PC-3 (cell line): ENCODE measurements around the gene DLST. TPM values are rescaled to one million over a fixed set of nuclear protein-coding genes. Genes with fewer than 3 reads are reported as not detected.
A peak's percentile ranks its signal among the peaks of the same experiment; 100 is the strongest.

Experiments
- ATAC-seq: fragments of 200-7000 bp; cut with Tn5 transposase; 2 replicates; pipeline ENCODE4 v1.9.1; 2020; ENCODE audit warnings: mild to moderate bottlenecking, moderate library complexity
- BruUV-seq: library from RNA; stranded (reverse); fragments of 400-500 nt; replicated peaks from 2 replicates; lab custom pipeline; 2021; lab: Mats Ljungman, UMichigan
- CTCF ChIA-PET: fragments of 300-600 bp; sonication (Branson Sonifier 250); formaldehyde crosslinking; loops from one replicate; lab custom pipeline; 2022; ENCODE audit warnings: antibody characterized with exemption; lab: Charles Lee
- POLR2A ChIA-PET: fragments of 300-600 bp; sonication (Branson Sonifier 250); formaldehyde crosslinking; loops from one replicate; lab custom pipeline; 2022; ENCODE audit warnings: antibody characterized with exemption; ENCODE audit not compliant: unreplicated experiment; lab: Charles Lee
- DNase-seq: peaks from one replicate; pipeline ENCODE4 v3.0.0-alpha.2; 2015
- H2AFZ ChIP-seq: fragments of 300-600 bp; sonication (generic); 2 replicates; pipeline ENCODE4 v1.6.0; 2016; ENCODE audit warnings: antibody characterized with exemption, low read length
- H3F3A ChIP-seq: fragments of 300-600 bp; sonication (generic); one replicate; pipeline ENCODE4 v1.6.0; 2017; ENCODE audit warnings: antibody characterized with exemption, low read length, control low read depth, mild to moderate bottlenecking; ENCODE audit not compliant: unreplicated experiment
- H3K27ac ChIP-seq: fragments of 300-600 bp; sonication (generic); 2 replicates; pipeline ENCODE4 v1.5.1; 2016; ENCODE audit warnings: mild to moderate bottlenecking, low read length
- H3K27me3 ChIP-seq: fragments of 300-600 bp; sonication (generic); 2 replicates; pipeline ENCODE4 v1.6.1; 2016; ENCODE audit warnings: low read length, mixed read lengths
- H3K36me3 ChIP-seq: fragments of 300-600 bp; sonication (generic); 2 replicates; pipeline ENCODE4 v1.6.1; 2016; ENCODE audit warnings: low read depth, mixed run types, low read length, mixed read lengths
- H3K4me1 ChIP-seq: fragments of 300-600 bp; sonication (generic); 2 replicates; pipeline ENCODE4 v1.5.1; 2016; ENCODE audit warnings: low read length; ENCODE audit not compliant: insufficient read depth
- H3K4me2 ChIP-seq: fragments of 300-600 bp; sonication (generic); 2 replicates; pipeline ENCODE4 v1.6.0; 2016; ENCODE audit warnings: low read length
- H3K4me3 ChIP-seq: fragments of 300-600 bp; sonication (generic); 2 replicates; pipeline ENCODE4 v1.5.1; 2016; ENCODE audit warnings: mild to moderate bottlenecking, low read length, mixed read lengths
- H3K79me2 ChIP-seq: fragments of 300-600 bp; sonication (generic); 2 replicates; pipeline ENCODE4 v1.6.1; 2017; ENCODE audit warnings: low read length, mixed read lengths
- H3K9ac ChIP-seq: fragments of 300-600 bp; sonication (generic); 2 replicates; pipeline ENCODE4 v1.6.0; 2016; ENCODE audit warnings: mild to moderate bottlenecking, low read length
- H3K9me2 ChIP-seq: fragments of 300-600 bp; sonication (generic); replicated peaks from 2 replicates; pipeline ENCODE4 v1.6.1; 2016; ENCODE audit warnings: mixed run types, low read length, mixed read lengths
- H3K9me3 ChIP-seq: fragments of 300-600 bp; sonication (generic); 2 replicates; pipeline ENCODE4 v1.6.1; 2016; ENCODE audit warnings: low read length, mixed read lengths
- H4K20me1 ChIP-seq: fragments of 300-600 bp; sonication (generic); 2 replicates; pipeline ENCODE4 v1.6.1; 2016; ENCODE audit warnings: low read length, mixed read lengths
- EZH2 ChIP-seq: fragments of 300-600 bp; sonication (generic); IDR thresholded peaks from one replicate; pipeline ENCODE4 v1.6.1; 2017; ENCODE audit warnings: antibody characterized with exemption, mild to moderate bottlenecking, low read length; ENCODE audit not compliant: unreplicated experiment
- EZH2phosphoT487 ChIP-seq: fragments of 300-600 bp; sonication (generic); IDR thresholded peaks from 2 replicates; pipeline ENCODE4 v1.6.1; 2018; ENCODE audit warnings: mild to moderate bottlenecking, antibody characterized with exemption, low read length, borderline replicate concordance
- intact Hi-C: fragments of 100-400 bp; cut with micrococcal nuclease; formaldehyde crosslinking; loops from 2 replicates; pipeline ENCODE4 v1.9.0; 2023
- total RNA-seq: library from RNA; depleted of rRNA; stranded (reverse); fragments of >200 nt; gene quantifications from 2 replicates; pipeline ENCODE4 v1.2.3, GENCODE V29; 2014
- TF ChIP-seq, protein P1 (sequence below): fragments of 300-600 bp; sonication (generic); conservative IDR thresholded peaks from 2 replicates; pipeline ENCODE4 v1.5.1; 2017; ENCODE audit warnings: antibody characterized with exemption, low read depth, mild to moderate bottlenecking, low read length

DLST gene
- total RNA-seq, 1 experiment from 2014 or later, result 56.9 TPM

GRCh38 chr14:74852922-74853530, 28.7 kb upstream of the DLST start:
- DNase-seq, result no peak
- Histone ChIP-seq H3K9ac (no peak overlapping the region), H2AFZ (no peak overlapping the region), H3K9me2 (no peaks in the 10 kb centered on the region), H3K27me3 (no peaks in the 10 kb centered on the region), H3K79me2 (no peaks in the 10 kb centered on the region), H3K36me3 (no peaks in the 10 kb centered on the region), H3K4me2 (no peak overlapping the region), H3K4me3 (no peak overlapping the region), H3K9me3 (no peaks in the 10 kb centered on the region), H4K20me1 (no peaks in the 10 kb centered on the region), H3K4me1 (no peaks in the 10 kb centered on the region), H3F3A (no peaks in the 10 kb centered on the region), H3K27ac (no peak overlapping the region)
- ChIA-PET POLR2A (interaction anchor here (0.5 to 0.7 kb wide), 2 partner anchors 22 to 37 kb away, joined by 3 to 5 read pairs; no protein-coding TSS in a partner anchor), CTCF (interaction anchor here (0.8 kb wide), 1 partner anchor 27 kb away, joined by 3 read pairs; no protein-coding TSS in a partner anchor)
- peak; percentile 18; the same call in 1 of the 2 replicates for ATAC-seq
- TF ChIP-seq EZH2phosphoT487 (no peak), EZH2 (no peak)
- TF ChIP-seq, protein P1, sequence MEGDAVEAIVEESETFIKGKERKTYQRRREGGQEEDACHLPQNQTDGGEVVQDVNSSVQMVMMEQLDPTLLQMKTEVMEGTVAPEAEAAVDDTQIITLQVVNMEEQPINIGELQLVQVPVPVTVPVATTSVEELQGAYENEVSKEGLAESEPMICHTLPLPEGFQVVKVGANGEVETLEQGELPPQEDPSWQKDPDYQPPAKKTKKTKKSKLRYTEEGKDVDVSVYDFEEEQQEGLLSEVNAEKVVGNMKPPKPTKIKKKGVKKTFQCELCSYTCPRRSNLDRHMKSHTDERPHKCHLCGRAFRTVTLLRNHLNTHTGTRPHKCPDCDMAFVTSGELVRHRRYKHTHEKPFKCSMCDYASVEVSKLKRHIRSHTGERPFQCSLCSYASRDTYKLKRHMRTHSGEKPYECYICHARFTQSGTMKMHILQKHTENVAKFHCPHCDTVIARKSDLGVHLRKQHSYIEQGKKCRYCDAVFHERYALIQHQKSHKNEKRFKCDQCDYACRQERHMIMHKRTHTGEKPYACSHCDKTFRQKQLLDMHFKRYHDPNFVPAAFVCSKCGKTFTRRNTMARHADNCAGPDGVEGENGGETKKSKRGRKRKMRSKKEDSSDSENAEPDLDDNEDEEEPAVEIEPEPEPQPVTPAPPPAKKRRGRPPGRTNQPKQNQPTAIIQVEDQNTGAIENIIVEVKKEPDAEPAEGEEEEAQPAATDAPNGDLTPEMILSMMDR, result no peak
- BruUV-seq, result no TSS peak
- intact Hi-C loops, result no loop called here

DNA sequence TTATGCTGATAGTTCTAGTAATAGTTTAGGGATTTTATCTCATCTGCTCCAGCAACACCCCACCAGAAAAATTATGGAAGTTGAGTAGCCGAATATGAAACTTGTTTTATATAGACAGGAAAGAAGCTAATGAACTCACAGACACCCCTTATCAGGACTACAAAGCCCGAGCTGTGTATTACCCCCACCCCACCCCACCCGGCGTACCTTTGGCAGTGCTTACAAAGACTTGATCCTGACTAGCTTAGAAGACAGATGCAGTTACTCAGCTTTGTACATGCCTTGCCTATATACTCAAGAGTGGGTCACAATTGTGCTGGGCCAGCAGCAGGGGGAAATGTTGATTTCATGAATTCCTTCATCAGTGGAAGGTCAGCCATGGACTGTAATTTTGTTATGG, 28.1 kb upstream of the DLST start:
- Histone ChIP-seq H2AFZ (no peak overlapping the region), H3K36me3 (no peaks in the 10 kb centered on the region), H3K27me3 (no peaks in the 10 kb centered on the region), H3K79me2 (no peaks in the 10 kb centered on the region), H3K4me2 (no peak overlapping the region), H3K9ac (no peak overlapping the region), H3K9me3 (no peaks in the 10 kb centered on the region), H3K4me1 (no peaks in the 10 kb centered on the region), H4K20me1 (no peaks in the 10 kb centered on the region), H3K9me2 (no peaks in the 10 kb centered on the region), H3K4me3 (no peak overlapping the region), H3F3A (no peaks in the 10 kb centered on the region), H3K27ac (no peak overlapping the region)
- ChIA-PET POLR2A (interaction anchor here (0.5 kb wide), 1 partner anchor 36 kb away, joined by 3 read pairs; no protein-coding TSS in a partner anchor), CTCF (no interaction called here)
- DNase-seq, result no peak
- no peak for ATAC-seq
- TF ChIP-seq, protein P1, result no peak
- no peak for TF ChIP-seq EZH2phosphoT487
- intact Hi-C loops, result no loop called here
- BruUV-seq, result no TSS peak

- TF ChIP-seq EZH2 (no peak), EZH2phosphoT487 (no peak)
- TF ChIP-seq, protein P1, result no peak
- DNase-seq, result no peak
- ChIA-PET POLR2A (interaction anchor here (0.6 kb wide), 1 partner anchor 16 kb away, joined by 5 read pairs; no protein-coding TSS in a partner anchor), CTCF (no interaction called here)
- BruUV-seq, result no TSS peak
- H3K27ac ChIP-seq, result no peak overlapping the region
- no peaks in the 10 kb centered on the region for H3K79me2 ChIP-seq
- no peak overlapping the region for H3K4me3 ChIP-seq
- H3K36me3 ChIP-seq, result no peaks in the 10 kb centered on the region
- H3K4me1 ChIP-seq, result no peaks in the 10 kb centered on the region
- no peak for ATAC-seq
- intact Hi-C loops, result no loop called here
- no peaks in the 10 kb centered on the region for H3K27me3 ChIP-seq
- no peaks in the 10 kb centered on the region for H4K20me1 ChIP-seq
- no peak overlapping the region for H3K4me2 ChIP-seq
- no peak overlapping the region for H3K9ac ChIP-seq
- H2AFZ ChIP-seq, result no peak overlapping the region
- H3F3A ChIP-seq, result no peaks in the 10 kb centered on the region
- no peaks in the 10 kb centered on the region for H3K9me3 ChIP-seq
- no peaks in the 10 kb centered on the region for H3K9me2 ChIP-seq
Observed at GRCh38 chr14:74855021-74855420, 26.7 kb upstream of the DLST start.
